Measurements from ENCODE around the gene LRRC8C. TPM values are rescaled to one million over a fixed set of nuclear protein-coding genes. Genes with fewer than 3 reads are reported as not detected.
"Not testable (repeated sequence)": the region's sequence is repeated elsewhere in the genome, so short reads cannot be mapped to it uniquely, and the experiment has no call there.

Gene LRRC8C
- total RNA-seq, 4 donors from 2014 or later, result 4.4 to 11.0 (median 8.2) TPM

DNA sequence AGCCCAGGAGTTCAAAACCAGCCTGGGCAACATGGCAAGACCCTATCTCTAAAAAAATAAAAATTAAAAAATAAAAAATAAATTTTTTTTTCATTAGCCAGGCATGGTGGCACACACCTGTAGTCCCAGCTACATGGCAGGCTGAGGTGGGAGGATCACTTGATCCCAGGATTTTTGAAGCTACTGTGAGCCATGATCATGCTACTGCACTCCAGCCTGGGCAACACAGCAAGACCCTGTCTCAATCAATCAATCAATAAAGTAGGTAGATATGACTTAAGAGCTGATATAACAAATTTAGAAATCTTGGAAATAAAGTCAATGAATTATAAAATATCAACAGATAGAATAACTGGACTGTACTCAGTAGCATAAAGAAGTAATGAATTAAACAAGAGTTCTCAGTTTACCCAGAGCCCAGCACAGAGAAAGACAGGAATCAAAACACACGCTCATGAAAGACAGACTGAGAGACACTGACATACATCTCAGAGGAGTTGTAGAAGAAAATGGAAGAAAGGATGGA lies 69.7 kb downstream of the LRRC8C start:
- no peak overlapping the region for H3K27ac ChIP-seq
- peaks cover 0 to under 1% of the 10 kb centered on the region in 2 donors for H3K4me1 ChIP-seq
- intact Hi-C loops (cut with DNase I), result no loop called here
- 98% methylated on average over 1 of the region's 1 CpG for WGBS, 2 donors
- no peak overlapping the region for H3K4me3 ChIP-seq (replicated peaks in 1 of 3)
- DNase-seq, result no peak
- no peaks in the 10 kb centered on the region for H3K9me3 ChIP-seq
- H3K27me3 ChIP-seq, result no peaks in the 10 kb centered on the region
- H3K36me3 ChIP-seq, result no peaks in the 10 kb centered on the region
- TF ChIP-seq, protein P1, sequence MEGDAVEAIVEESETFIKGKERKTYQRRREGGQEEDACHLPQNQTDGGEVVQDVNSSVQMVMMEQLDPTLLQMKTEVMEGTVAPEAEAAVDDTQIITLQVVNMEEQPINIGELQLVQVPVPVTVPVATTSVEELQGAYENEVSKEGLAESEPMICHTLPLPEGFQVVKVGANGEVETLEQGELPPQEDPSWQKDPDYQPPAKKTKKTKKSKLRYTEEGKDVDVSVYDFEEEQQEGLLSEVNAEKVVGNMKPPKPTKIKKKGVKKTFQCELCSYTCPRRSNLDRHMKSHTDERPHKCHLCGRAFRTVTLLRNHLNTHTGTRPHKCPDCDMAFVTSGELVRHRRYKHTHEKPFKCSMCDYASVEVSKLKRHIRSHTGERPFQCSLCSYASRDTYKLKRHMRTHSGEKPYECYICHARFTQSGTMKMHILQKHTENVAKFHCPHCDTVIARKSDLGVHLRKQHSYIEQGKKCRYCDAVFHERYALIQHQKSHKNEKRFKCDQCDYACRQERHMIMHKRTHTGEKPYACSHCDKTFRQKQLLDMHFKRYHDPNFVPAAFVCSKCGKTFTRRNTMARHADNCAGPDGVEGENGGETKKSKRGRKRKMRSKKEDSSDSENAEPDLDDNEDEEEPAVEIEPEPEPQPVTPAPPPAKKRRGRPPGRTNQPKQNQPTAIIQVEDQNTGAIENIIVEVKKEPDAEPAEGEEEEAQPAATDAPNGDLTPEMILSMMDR (IDR thresholded peaks at IDR 0.05), result no peak
- no peak for TF ChIP-seq POLR2A (IDR thresholded peaks at IDR 0.05)

DNA sequence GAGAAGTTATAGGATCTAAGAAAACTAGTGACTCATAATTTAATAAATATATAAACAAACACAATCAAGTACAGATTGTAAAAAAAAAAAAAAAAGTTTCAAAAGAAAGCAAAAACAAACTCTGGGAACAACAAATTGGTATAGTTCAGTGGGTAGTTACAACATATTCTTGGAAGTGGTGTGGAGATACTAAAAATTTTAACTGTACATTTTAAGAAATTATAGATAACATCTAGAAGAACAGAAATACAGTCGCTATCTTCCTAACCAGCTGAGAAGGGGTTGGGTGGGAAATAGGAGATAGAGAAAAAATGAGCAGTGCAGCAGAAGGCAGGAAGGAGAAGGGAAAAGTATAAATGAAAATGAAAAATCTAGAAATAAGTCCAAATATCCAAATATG lies 70.5 kb downstream of the LRRC8C start:
- Histone ChIP-seq H3K9me3 (no peaks in the 10 kb centered on the region), H3K27ac (no peak overlapping the region), H3K4me3 (replicated peaks in 1 of 3) (no peak overlapping the region), H3K36me3 (no peaks in the 10 kb centered on the region), H3K27me3 (no peaks in the 10 kb centered on the region), H3K4me1 (no peaks in the 10 kb centered on the region)
- WGBS, 2 donors, result 88 to 93% methylated on average over 1 of the region's 1 CpG
- DNase-seq, result no peak
- TF ChIP-seq, protein P1 (IDR thresholded peaks at IDR 0.05), result no peak
- TF ChIP-seq POLR2A (IDR thresholded peaks at IDR 0.05), result no peak
- intact Hi-C loops (cut with DNase I), result no loop called here

DNA sequence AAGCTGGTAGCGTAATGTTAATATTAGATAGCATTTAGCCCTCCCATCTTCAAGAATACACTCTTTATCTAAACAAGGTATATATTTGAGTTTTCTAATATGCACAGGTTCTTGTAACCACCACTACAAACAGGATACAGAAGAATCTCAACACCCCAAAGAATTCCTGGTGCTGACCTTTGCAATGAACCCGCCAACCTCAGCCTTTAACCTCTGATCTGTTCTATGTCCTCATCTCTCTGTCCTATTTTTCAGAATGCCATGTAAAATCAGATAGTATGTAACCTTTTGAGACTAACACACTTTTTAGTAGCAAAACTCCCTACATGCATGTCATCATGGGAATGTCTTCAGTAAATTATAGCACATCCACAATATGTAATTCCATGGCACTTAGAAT lies 71.1 kb downstream of the LRRC8C start:
- 97 to 98% methylated on average over 2 of the region's 2 CpGs for WGBS, 2 donors
- Histone ChIP-seq H3K4me3 (replicated peaks in 1 of 3) (no peak overlapping the region), H3K27ac (no peak overlapping the region), H3K4me1 (no peaks in the 10 kb centered on the region), H3K9me3 (no peaks in the 10 kb centered on the region), H3K27me3 (no peaks in the 10 kb centered on the region), H3K36me3 (no peaks in the 10 kb centered on the region)
- TF ChIP-seq, protein P1 (IDR thresholded peaks at IDR 0.05), result no peak
- no peak for TF ChIP-seq POLR2A (IDR thresholded peaks at IDR 0.05)
- intact Hi-C loops (cut with DNase I), result no loop called here
- no peak for DNase-seq

DNA sequence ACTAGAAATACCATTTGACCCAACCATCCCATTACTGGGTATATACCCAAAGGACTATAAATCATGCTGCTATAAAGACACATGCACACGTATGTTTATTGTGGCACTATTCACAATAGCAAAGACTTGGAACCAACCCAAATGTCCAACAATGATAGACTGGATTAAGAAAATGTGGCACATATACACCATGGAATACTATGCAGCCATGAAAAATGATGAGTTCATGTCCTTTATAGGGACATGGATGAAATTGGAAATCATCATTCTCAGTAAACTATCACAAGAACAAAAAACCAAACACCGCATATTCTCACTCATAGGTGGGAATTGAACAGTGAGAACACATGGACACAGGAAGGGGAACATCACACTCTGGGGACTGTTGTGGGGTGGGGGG lies 72.0 kb downstream of the LRRC8C start:
- H3K36me3 ChIP-seq; H3K27me3 ChIP-seq; H3K9me3 ChIP-seq; H3K27ac ChIP-seq; H3K4me1 ChIP-seq; intact Hi-C loops (cut with DNase I); DNase-seq; H3K4me3 ChIP-seq (replicated peaks in 1 of 3): not testable (repeated sequence)
- 100% methylated on average over 1 of the region's 2 CpGs for WGBS, 2 donors

DNA sequence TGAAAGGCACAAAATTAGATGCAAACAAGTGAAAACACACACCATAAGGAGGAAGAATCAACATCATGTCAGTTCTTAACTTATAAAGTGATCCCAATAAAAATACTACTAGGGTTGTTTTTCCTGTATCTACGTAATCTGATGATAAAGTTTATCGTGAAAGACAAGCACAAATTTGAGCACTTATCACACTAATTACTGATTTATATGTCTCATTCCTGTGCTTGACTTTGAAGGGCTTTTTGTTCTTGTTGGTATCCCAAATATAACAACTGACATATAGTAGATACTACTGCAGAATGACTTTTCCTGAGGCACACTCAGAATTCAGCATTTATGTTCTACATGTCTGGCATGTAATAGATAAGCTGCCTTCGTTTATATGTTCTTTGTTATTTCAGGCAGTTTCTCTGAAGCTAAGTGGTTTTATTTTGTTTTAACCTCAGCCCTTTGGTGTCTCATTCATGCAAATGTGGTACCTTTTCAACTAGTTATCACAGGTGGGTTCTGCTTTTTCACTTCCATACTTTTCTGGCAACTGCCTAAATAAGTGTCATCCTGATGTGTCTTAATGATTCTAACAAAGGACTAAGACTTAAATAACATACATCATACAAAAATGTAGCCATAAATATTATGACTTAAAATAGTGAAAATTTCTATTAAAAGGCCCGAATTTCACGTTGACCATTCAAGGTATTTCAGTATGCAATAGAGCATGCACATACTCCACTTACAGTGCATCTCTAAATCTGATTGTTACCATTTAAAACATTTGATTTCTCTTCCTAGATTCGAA lies 73.2 kb downstream of the LRRC8C start:
- TF ChIP-seq, protein P1 (IDR thresholded peaks at IDR 0.05), result no peak
- TF ChIP-seq POLR2A (IDR thresholded peaks at IDR 0.05), result no peak
- Histone ChIP-seq H3K4me3 (replicated peaks in 1 of 3) (no peak overlapping the region), H3K27me3 (no peaks in the 10 kb centered on the region), H3K4me1 (no peaks in the 10 kb centered on the region), H3K27ac (no peak overlapping the region), H3K9me3 (no peaks in the 10 kb centered on the region), H3K36me3 (no peaks in the 10 kb centered on the region)
- no peak for DNase-seq
- intact Hi-C loops (cut with DNase I), result no loop called here
- WGBS, 2 donors, result 66 to 70% methylated on average over 6 of the region's 6 CpGs

All from thyroid gland (tissue), 4 donors.